BLaER1 (cell line): ENCODE measurements around the gene CYP26A1.
A peak's percentile ranks its signal among the peaks of the same experiment; 100 is the strongest.

Experiments used
- H3K27ac ChIP-seq: shearing (Covaris generic); formaldehyde crosslinking; 2 replicates; pipeline ENCODE4 v1.8.1; 2022
- H3K27me3 ChIP-seq: shearing (Covaris generic); formaldehyde crosslinking; 2 replicates; pipeline ENCODE4 v1.8.1; 2022
- H3K36me3 ChIP-seq: shearing (Covaris generic); formaldehyde crosslinking; 2 replicates; pipeline ENCODE4 v1.8.1; 2022
- H3K4me1 ChIP-seq: shearing (Covaris generic); formaldehyde crosslinking; 2 replicates; pipeline ENCODE4 v1.8.1; 2022
- H3K4me2 ChIP-seq: shearing (Covaris generic); formaldehyde crosslinking; 2 replicates; pipeline ENCODE4 v1.8.1; 2022
- H3K4me3 ChIP-seq: shearing (Covaris generic); formaldehyde crosslinking; 2 replicates; pipeline ENCODE4 v1.8.1; 2022
- H3K9ac ChIP-seq: shearing (Covaris generic); formaldehyde crosslinking; 2 replicates; pipeline ENCODE4 v1.8.1; 2022
- H3K9me3 ChIP-seq: shearing (Covaris generic); formaldehyde crosslinking; 2 replicates; pipeline ENCODE4 v1.8.1; 2022
- H4K20me1 ChIP-seq: shearing (Covaris generic); formaldehyde crosslinking; 2 replicates; pipeline ENCODE4 v1.8.1; 2022
- Cebpa-rat ChIP-seq: shearing (Covaris generic); IDR thresholded peaks from 2 replicates; pipeline ENCODE4 v1.8.1; 2022

CYP26A1 gene

GRCh38 chr10:93063977-93064660 is 9.6 kb upstream of the CYP26A1 start:
- H3K4me1 ChIP-seq = no peaks in the 10 kb centered on the region
- H3K9me3 ChIP-seq = peaks cover 41% of the 10 kb centered on the region
- no peak for TF ChIP-seq Cebpa-rat
- H3K36me3 ChIP-seq = peaks cover 39% of the 10 kb centered on the region
- H3K27me3 ChIP-seq = peaks cover 47% of the 10 kb centered on the region
- no peak overlapping the region for H3K4me3 ChIP-seq
- peaks cover 26% of the 10 kb centered on the region; the same call in 1 of the 2 replicates for H4K20me1 ChIP-seq
- H3K4me2 ChIP-seq = no peak overlapping the region
- no peak overlapping the region for H3K27ac ChIP-seq
- H3K9ac ChIP-seq = no peak overlapping the region

GRCh38 chr10:93064874-93065660 is 8.6 kb upstream of the CYP26A1 start:
- Histone ChIP-seq H4K20me1 (peaks cover 34% of the 10 kb centered on the region; the same call in 1 of the 2 replicates), H3K27ac (no peak overlapping the region), H3K9ac (no peak overlapping the region), H3K4me1 (no peaks in the 10 kb centered on the region), H3K4me2 (no peak overlapping the region), H3K9me3 (peaks cover 33% of the 10 kb centered on the region), H3K36me3 (peaks cover 30% of the 10 kb centered on the region), H3K4me3 (no peak overlapping the region), H3K27me3 (peaks cover 57% of the 10 kb centered on the region)
- TF ChIP-seq Cebpa-rat = no peak

- no peak overlapping the region for H3K27ac ChIP-seq
- no peaks in the 10 kb centered on the region for H3K4me1 ChIP-seq
- peaks cover 42% of the 10 kb centered on the region; the same call in 1 of the 2 replicates for H4K20me1 ChIP-seq
- peaks cover 65% of the 10 kb centered on the region for H3K27me3 ChIP-seq
- no peak overlapping the region for H3K4me3 ChIP-seq
- peaks cover 21% of the 10 kb centered on the region for H3K36me3 ChIP-seq
- no peak for TF ChIP-seq Cebpa-rat
- no peak overlapping the region for H3K4me2 ChIP-seq
- H3K9me3 ChIP-seq = peaks cover 25% of the 10 kb centered on the region
- no peak overlapping the region for H3K9ac ChIP-seq
These were observed 7.8 kb upstream of the CYP26A1 start for GRCh38 chr10:93065675-93066543.

GRCh38 chr10:93066544-93066913 is 7.2 kb upstream of the CYP26A1 start:
- Histone ChIP-seq H3K4me3 (no peak overlapping the region), H3K9me3 (peaks cover 19% of the 10 kb centered on the region), H3K27me3 (peaks cover 70% of the 10 kb centered on the region), H3K36me3 (peaks cover 15% of the 10 kb centered on the region), H3K4me1 (no peaks in the 10 kb centered on the region), H3K27ac (no peak overlapping the region), H4K20me1 (peaks cover 45% of the 10 kb centered on the region; the same call in 1 of the 2 replicates), H3K4me2 (no peak overlapping the region), H3K9ac (no peak overlapping the region)
- TF ChIP-seq Cebpa-rat = no peak

- no peak overlapping the region for H3K27ac ChIP-seq
- peaks cover 82% of the 10 kb centered on the region for H3K27me3 ChIP-seq
- peaks cover 7% of the 10 kb centered on the region for H3K9me3 ChIP-seq
- no peak overlapping the region for H3K9ac ChIP-seq
- H3K4me1 ChIP-seq = 0 out of 2 replicates have a peak, but pooled peaks cover 2% of the 10 kb centered on the region
- no peak overlapping the region for H3K4me3 ChIP-seq
- H4K20me1 ChIP-seq = peaks cover 55% of the 10 kb centered on the region
- peak overlapping the region; percentile 33 for H3K4me2 ChIP-seq
- peaks cover 3% of the 10 kb centered on the region for H3K36me3 ChIP-seq
- no peak for TF ChIP-seq Cebpa-rat
These were observed 6.0 kb upstream of the CYP26A1 start for GRCh38 chr10:93067443-93068365.

- H3K4me3 ChIP-seq = no peak overlapping the region
These were observed 5.1 kb upstream of the CYP26A1 start for GRCh38 chr10:93068411-93069244.

GRCh38 chr10:93069245-93069561 is 4.5 kb upstream of the CYP26A1 start:
- Histone ChIP-seq H4K20me1 (peaks cover 60% of the 10 kb centered on the region), H3K4me2 (no peak overlapping the region), H3K27me3 (peaks cover 97% of the 10 kb centered on the region), H3K36me3 (no peaks in the 10 kb centered on the region), H3K9ac (no peak overlapping the region), H3K4me1 (peaks cover 13% of the 10 kb centered on the region; the same call in 1 of the 2 replicates), H3K27ac (no peak overlapping the region), H3K9me3 (no peaks in the 10 kb centered on the region), H3K4me3 (no peak overlapping the region)
- TF ChIP-seq Cebpa-rat = no peak

More at GRCh38 chr10:93068411-93069244, 5.1 kb upstream of the CYP26A1 start:
- H3K4me2 ChIP-seq = peak overlapping the region; percentile 33
- H3K9ac ChIP-seq = no peak overlapping the region
- no peak overlapping the region for H3K27ac ChIP-seq
- TF ChIP-seq Cebpa-rat = no peak
- 0 out of 2 replicates have a peak, but pooled peaks cover 11% of the 10 kb centered on the region for H3K4me1 ChIP-seq
- peaks cover 91% of the 10 kb centered on the region for H3K27me3 ChIP-seq
- H3K36me3 ChIP-seq = no peaks in the 10 kb centered on the region
- H4K20me1 ChIP-seq = peaks cover 60% of the 10 kb centered on the region
- H3K9me3 ChIP-seq = no peaks in the 10 kb centered on the region
